ENCODE measurements around the gene PJA1.

GRCh38 chrX:69139516-69139915 lies 25.7 kb downstream of the PJA1 start:
- TF ChIP-seq RXRA (IDR thresholded peaks at IDR 0.05; ENCODE audit: borderline replicate concordance, low read depth) (no peak), RCOR1 (IDR thresholded peaks at IDR 0.05; ENCODE audit: low read length) (no peak), MAX (IDR thresholded peaks at IDR 0.05; ENCODE audit: low read depth) (no peak), TAF1 (IDR thresholded peaks at IDR 0.05; ENCODE audit: borderline replicate concordance, low read depth, low read length) (no peak), RFX5 (IDR thresholded peaks at IDR 0.05; ENCODE audit: low read length) (no peak), CHD2 (IDR thresholded peaks at IDR 0.05; ENCODE audit: low read length, partially characterized antibody) (no peak), CTCF (IDR thresholded peaks at IDR 0.05) (no peak), FOXM1 (IDR thresholded peaks at IDR 0.05; ENCODE audit: low read depth) (no peak), POLR2AphosphoS5 (IDR thresholded peaks at IDR 0.05; ENCODE audit: low read depth, low read length) (no peak)
